Ovary (tissue), 9 donors: ENCODE measurements around the gene KBTBD13. TPM values are rescaled to one million over a fixed set of nuclear protein-coding genes. Genes with fewer than 3 reads are reported as not detected.

ENCODE experiments used
- DNase-seq, 5 donors: peaks; one replicate each; pipeline ENCODE4 v3.0.0-alpha.2; 2019 to 2020
- H3K27ac ChIP-seq, 2 donors: fragments of 200-600 bp; one replicate each; pipeline versions ENCODE4 v1.5.1 to v1.8.0; 2019 to 2022
- H3K27me3 ChIP-seq: fragments of 200-600 bp; one replicate; pipeline ENCODE4 v1.8.0; 2022
- H3K36me3 ChIP-seq: fragments of 200-600 bp; sonication (generic); one replicate; pipeline ENCODE4 v1.5.1; 2019
- H3K4me1 ChIP-seq: one replicate; pipeline ENCODE4 v1.8.1; 2013; ENCODE audit warnings: mild to moderate bottlenecking, moderate library complexity; ENCODE audit not compliant: insufficient read depth
- H3K4me3 ChIP-seq: fragments of 200-600 bp; sonication (generic); one replicate; pipeline ENCODE4 v1.5.1; 2017
- H3K9me3 ChIP-seq, 2 donors: fragments of 200-600 bp in 1 of 2; sonication (generic) in 1 of 2; one replicate each; pipeline versions ENCODE4 v1.5.1 to v1.8.1; 2013 to 2019; ENCODE audit warnings: mild to moderate bottlenecking in 1 of 2, moderate library complexity in 1 of 2
- CTCF ChIP-seq, 3 donors: fragments of 450-650 bp in 2 of 3; fragments of 200-600 bp in 1 of 3; IDR thresholded peaks; one replicate each; pipeline versions ENCODE4 v1.5.1 to v1.8.0; 2016 to 2022; ENCODE audit warnings: antibody characterized with exemption in 3 of 3, mild to moderate bottlenecking in 1 of 3
- EP300 ChIP-seq: sonication (generic); formaldehyde crosslinking; IDR thresholded peaks from one replicate; pipeline ENCODE4 v1.6.1; 2017; ENCODE audit warnings: antibody characterized with exemption
- POLR2A ChIP-seq: fragments of 450-650 bp; IDR thresholded peaks from one replicate; pipeline ENCODE4 v1.6.1; 2017; ENCODE audit warnings: antibody characterized with exemption, mild to moderate bottlenecking, moderate library complexity
- WGBS, 3 donors: extraction: QIAGEN DNeasy Blood & Tissue Kit in 1 of 3; methylation state at CpG; one replicate each; pipeline versions ENCODE4 v1.1.5 to v1.1.7; 2013 to 2017; 5-methylcytosine and 5-hydroxymethylcytosine counted together
- intact Hi-C, 4 donors: fragments of 100-400 bp; cut with DNase I; formaldehyde crosslinking; loops; one replicate each; pipeline versions ENCODE4 v1.11.0 to v1.15.1; 2022 to 2023
- polyA plus RNA-seq, 2 donors: library from polyadenylated mRNA; stranded (reverse); fragments of 200-250 nt in 1 of 2; fragments of 350-450 nt in 1 of 2; fragmentation: Illumina TruSeq in 1 of 2; extraction: RNeasy Lipid Tissue Mini Kit (QIAGEN cat#74804) in 1 of 2; gene quantifications; one replicate each; pipeline ENCODE4 v1.2.3, GENCODE V29; 2013 to 2014
- total RNA-seq, 7 donors: library from RNA; depleted of rRNA in 2 of 7; stranded (reverse); fragments of >200 nt in 2 of 7; fragmentation: NEBNext Ultra II Directional in 3 of 7; extraction: Animal tissue kit (Norgen Biotek cat#: 25700) in 3 of 7; gene quantifications; one replicate each; pipeline versions ENCODE4 v1.1.0 to v1.2.4, GENCODE V29; 2016 to 2023
- donor health status: DM: no; HTN: no; CAD: no; lungs with moderate emphysema.
- donor health status: DM: no; HTN: no; CAD: no.
- donor health status: Bipolar disorder and iron deficiency.
- donor health status: DM: yes; HTN: yes; CAD: no.
- donor health status: DM: no; HTN: no; CAD: no.
- donor health status: DM: yes; HTN: yes; CAD: no.

Gene KBTBD13
- total and polyA plus RNA-seq, 9 donors = 0.07 to 0.28 (median 0.09) TPM; not detected in 3

- peaks cover 14% of the 10 kb centered on the region for H3K4me1 ChIP-seq
- DNase-seq = no peak
- WGBS, 3 donors = 77 to 85% (median 79%) methylated on average over 6 of the region's 6 CpGs
- intact Hi-C loops = loop anchor here in 3 of 4 donors (5.0 to 10.0 kb wide), 2 partner anchors 34 to 51 kb away; no protein-coding TSS in a partner anchor
- no peaks in the 10 kb centered on the region for H3K36me3 ChIP-seq
- no peaks in the 10 kb centered on the region for H3K27me3 ChIP-seq
- TF ChIP-seq CTCF (IDR thresholded peaks at IDR 0.05) (no peak), POLR2A (no peak), EP300 (no peak)
- no peak overlapping the region for H3K27ac ChIP-seq
- H3K4me3 ChIP-seq = no peak overlapping the region
- no peaks in the 10 kb centered on the region for H3K9me3 ChIP-seq
These were observed 9.6 kb downstream of the KBTBD13 start for GRCh38 chr15:65085990-65086679.

GRCh38 chr15:65086680-65087111, 10.2 kb downstream of the KBTBD13 start:
- TF ChIP-seq POLR2A (no peak), EP300 (no peak), CTCF (IDR thresholded peaks at IDR 0.05) (no peak)
- Histone ChIP-seq H3K27ac (no peak overlapping the region), H3K36me3 (no peaks in the 10 kb centered on the region), H3K4me1 (peaks cover 14% of the 10 kb centered on the region), H3K4me3 (no peak overlapping the region), H3K9me3 (no peaks in the 10 kb centered on the region), H3K27me3 (no peaks in the 10 kb centered on the region)
- no peak for DNase-seq
- WGBS, 3 donors = 65 to 76% (median 66%) methylated on average over 6 of the region's 6 CpGs
- intact Hi-C loops = loop anchor here in 3 of 4 donors (5.0 to 10.0 kb wide), 2 partner anchors 34 to 52 kb away; no protein-coding TSS in a partner anchor

- no peak for DNase-seq
- Histone ChIP-seq H3K4me3 (no peak overlapping the region), H3K36me3 (no peaks in the 10 kb centered on the region), H3K4me1 (peaks cover 14% of the 10 kb centered on the region), H3K27ac (peak overlapping the region in 1 of 2 donors; percentile 52), H3K9me3 (no peaks in the 10 kb centered on the region), H3K27me3 (no peaks in the 10 kb centered on the region)
- intact Hi-C loops = loop anchor here in 3 of 4 donors (5.0 to 10.0 kb wide), 2 partner anchors 35 to 53 kb away; no protein-coding TSS in a partner anchor
- TF ChIP-seq POLR2A (no peak), CTCF (IDR thresholded peaks at IDR 0.05) (no peak), EP300 (no peak)
- 73 to 85% (median 82%) methylated on average over 3 of the region's 3 CpGs for WGBS, 3 donors
These were observed 10.9 kb downstream of the KBTBD13 start for GRCh38 chr15:65087411-65087810.

GRCh38 chr15:65087873-65088642, 11.5 kb downstream of the KBTBD13 start:
- WGBS, 3 donors = 59 to 78% (median 72%) methylated on average over 13 of the region's 13 CpGs
- intact Hi-C loops = loop anchor here in 3 of 4 donors (5.0 to 10.0 kb wide), 2 partner anchors 36 to 53 kb away; no protein-coding TSS in a partner anchor
- H3K36me3 ChIP-seq = no peaks in the 10 kb centered on the region
- no peak overlapping the region for H3K4me3 ChIP-seq
- no peaks in the 10 kb centered on the region for H3K9me3 ChIP-seq
- TF ChIP-seq EP300 (peak; percentile 11), POLR2A (no peak)
- peak in 2 of 5 donors; percentile 28 to 56 for DNase-seq
- H3K4me1 ChIP-seq = peaks cover 12% of the 10 kb centered on the region
- peak overlapping the region in 1 of 2 donors; percentile 29 for H3K27ac ChIP-seq
- H3K27me3 ChIP-seq = no peaks in the 10 kb centered on the region
